ENCODE results near the gene SPG7.

Gene SPG7

DNA sequence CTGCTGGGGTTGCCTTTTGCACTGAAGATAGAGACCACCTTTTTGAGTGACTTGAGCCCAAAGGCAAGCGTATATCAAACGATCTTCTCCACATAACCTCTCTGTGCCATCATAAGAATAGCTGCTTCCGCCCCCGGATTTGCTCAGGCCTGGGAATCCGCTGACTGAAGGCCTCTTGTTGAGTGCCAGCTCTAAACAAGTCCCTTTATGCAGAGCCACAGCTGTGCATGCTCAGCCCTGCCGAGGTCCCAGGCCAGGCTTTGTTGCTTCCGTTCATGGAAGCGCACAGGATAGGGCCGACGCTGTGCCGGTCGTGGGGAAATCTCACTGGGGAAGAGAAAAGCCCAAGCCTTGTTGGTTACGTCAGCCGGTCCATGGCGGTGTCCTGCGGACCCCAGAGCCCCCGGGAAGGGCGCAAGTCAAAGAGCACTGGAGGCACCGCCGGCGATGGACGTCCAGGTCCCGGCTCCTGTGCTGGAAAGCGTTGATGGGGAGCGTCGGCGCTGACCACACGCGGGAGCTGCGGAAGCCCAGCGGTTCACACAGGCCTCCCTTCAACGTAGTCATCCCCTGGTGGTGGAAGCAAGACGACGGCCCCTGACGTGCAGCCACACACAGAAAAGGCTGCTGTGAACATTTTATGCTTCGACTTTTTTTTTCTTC, 28.8 kb downstream of the SPG7 start (continued):
- no peak for TF ChIP-seq ZNF692 (tag by site-specific recombination; IDR thresholded peaks at IDR 0.05)
- TF ChIP-seq TSHZ1 (tag by site-specific recombination; IDR thresholded peaks at IDR 0.05; ENCODE audit: borderline replicate concordance) = no peak
- TF ChIP-seq SP3 (tag by site-specific recombination; IDR thresholded peaks at IDR 0.05) = no peak
- no peak for TF ChIP-seq ZNF274 (IDR thresholded peaks at IDR 0.05; ENCODE audit: low read length)
- no peak for TF ChIP-seq ZNF274 (tag by site-specific recombination; IDR thresholded peaks at IDR 0.05; ENCODE audit: borderline replicate concordance)
- TF ChIP-seq ZNF239 (tag by site-specific recombination; IDR thresholded peaks at IDR 0.05) = no peak
- TF ChIP-seq ZNF544 (tag by site-specific recombination; IDR thresholded peaks at IDR 0.05) = no peak
- TF ChIP-seq ZNF792 (tag by site-specific recombination; IDR thresholded peaks at IDR 0.05) = no peak
- no peak for TF ChIP-seq ZBTB1 (tag by site-specific recombination; IDR thresholded peaks at IDR 0.05)
- no peak for TF ChIP-seq ZNF146 (tag by site-specific recombination; IDR thresholded peaks at IDR 0.05)
- TF ChIP-seq TCF7L2 (IDR thresholded peaks at IDR 0.05; ENCODE audit: borderline replicate concordance, low read depth, low read length) = no peak

- ChIA-PET CTCF (interaction anchor here (0.8 to 0.9 kb wide), 2 partner anchors 14 to 297 kb away, joined by 3 to 6 read pairs; no protein-coding TSS in a partner anchor), POLR2A (interaction anchor here (0.5 to 0.6 kb wide), 2 partner anchors 9 to 22 kb away, joined by 3 to 7 read pairs; no protein-coding TSS in a partner anchor)
- H3K4me1 ChIP-seq (ENCODE audit: control insufficient read depth, insufficient read depth, low read length) = no peaks in the 10 kb centered on the region
Observed at GRCh38 chr16:89537549-89537925, 29.3 kb downstream of the SPG7 start.

DNA sequence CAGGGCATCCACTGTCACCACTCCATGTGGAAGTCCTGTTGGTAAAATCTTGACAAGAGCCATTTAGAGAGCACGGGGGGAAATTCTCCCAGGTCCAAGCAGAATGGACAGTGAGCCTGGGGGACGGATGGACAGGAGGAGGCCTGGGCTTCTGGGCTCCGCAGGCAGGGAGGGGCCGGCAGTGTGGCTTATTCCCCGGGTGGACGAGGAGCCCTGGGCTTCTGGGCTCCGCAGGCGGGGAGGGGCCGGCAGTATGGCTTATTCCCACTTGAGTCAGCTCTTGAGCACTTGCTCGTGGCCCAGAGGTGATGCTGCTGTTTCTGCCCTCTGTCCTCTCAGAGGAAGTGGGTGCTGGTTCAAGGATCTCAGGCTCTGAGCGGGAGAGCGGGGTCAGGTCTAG, 30.1 kb downstream of the SPG7 start:
- no peak for TF ChIP-seq IKZF3 (tag by site-specific recombination; IDR thresholded peaks at IDR 0.05)
- no peak for TF ChIP-seq WT1 (tag by site-specific recombination; IDR thresholded peaks at IDR 0.05)
- no peak for TF ChIP-seq ZNF132 (tag by site-specific recombination; IDR thresholded peaks at IDR 0.05; ENCODE audit: borderline replicate concordance)
- TF ChIP-seq, protein P1, sequence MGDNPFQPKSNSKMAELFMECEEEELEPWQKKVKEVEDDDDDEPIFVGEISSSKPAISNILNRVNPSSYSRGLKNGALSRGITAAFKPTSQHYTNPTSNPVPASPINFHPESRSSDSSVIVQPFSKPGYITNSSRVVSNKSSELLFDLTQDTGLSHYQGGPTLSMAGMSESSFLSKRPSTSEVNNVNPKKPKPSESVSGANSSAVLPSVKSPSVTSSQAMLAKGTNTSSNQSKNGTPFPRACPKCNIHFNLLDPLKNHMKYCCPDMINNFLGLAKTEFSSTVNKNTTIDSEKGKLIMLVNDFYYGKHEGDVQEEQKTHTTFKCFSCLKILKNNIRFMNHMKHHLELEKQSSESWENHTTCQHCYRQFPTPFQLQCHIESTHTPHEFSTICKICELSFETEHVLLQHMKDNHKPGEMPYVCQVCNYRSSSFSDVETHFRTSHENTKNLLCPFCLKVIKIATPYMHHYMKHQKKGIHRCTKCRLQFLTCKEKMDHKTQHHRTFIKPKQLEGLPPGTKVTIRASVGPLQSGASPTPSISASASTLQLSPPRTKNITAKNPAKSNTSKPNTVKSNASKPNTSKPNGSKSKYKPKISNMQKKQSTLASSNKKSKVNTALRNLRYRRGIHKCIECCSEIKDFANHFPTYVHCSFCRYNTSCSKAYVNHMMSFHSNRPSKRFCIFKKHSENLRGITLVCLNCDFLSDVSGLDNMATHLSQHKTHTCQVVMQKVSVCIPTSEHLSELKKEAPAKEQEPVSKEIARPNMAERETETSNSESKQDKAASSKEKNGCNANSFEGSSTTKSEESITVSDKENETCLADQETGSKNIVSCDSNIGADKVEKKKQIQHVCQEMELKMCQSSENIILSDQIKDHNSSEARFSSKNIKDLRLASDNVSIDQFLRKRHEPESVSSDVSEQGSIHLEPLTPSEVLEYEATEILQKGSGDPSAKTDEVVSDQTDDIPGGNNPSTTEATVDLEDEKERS (tag by site-specific recombination; IDR thresholded peaks at IDR 0.05) = no peak
- no peak for TF ChIP-seq ZNF311 (tag by site-specific recombination; IDR thresholded peaks at IDR 0.05; ENCODE audit: borderline replicate concordance)
- H3K36me3 ChIP-seq (ENCODE audit: control insufficient read depth in 2 of 2, insufficient read depth in 1 of 2, low read length in 2 of 2) = peaks cover 5 to 85% of the 10 kb centered on the region in 2 experiments; a peak in 2 of 3 replicates
- H3K27ac ChIP-seq (ENCODE audit: extremely low read depth, low read depth, low read length) = no peak overlapping the region
- H3K4me1 ChIP-seq (ENCODE audit: control insufficient read depth, insufficient read depth, low read length) = no peaks in the 10 kb centered on the region
- ChIA-PET POLR2A (no interaction called here), CTCF (no interaction called here)
- H3K9me3 ChIP-seq (ENCODE audit: control insufficient read depth, insufficient read depth, low read depth, low read length) = no peaks in the 10 kb centered on the region
- H3K4me3 ChIP-seq (ENCODE audit: low read depth, low read length) = no peak overlapping the region

More at GRCh38 chr16:89537549-89537925, 29.3 kb downstream of the SPG7 start:
- no peaks in the 10 kb centered on the region for H3K9me3 ChIP-seq (ENCODE audit: control insufficient read depth, insufficient read depth, low read depth, low read length)
- peaks cover 11 to 89% of the 10 kb centered on the region in 2 experiments; a peak in 2 of 3 replicates for H3K36me3 ChIP-seq (ENCODE audit: control insufficient read depth in 2 of 2, insufficient read depth in 1 of 2, low read length in 2 of 2)
- TF ChIP-seq ZNF791 (tag by site-specific recombination; IDR thresholded peaks at IDR 0.05) (no peak), IKZF3 (tag by site-specific recombination; IDR thresholded peaks at IDR 0.05) (no peak)
- no peak overlapping the region for H3K27ac ChIP-seq (ENCODE audit: extremely low read depth, low read depth, low read length)
- no peak overlapping the region for H3K4me3 ChIP-seq (ENCODE audit: low read depth, low read length)

Data from HEK293 (cell line).